ENCODE results near the gene SLC28A3.
A peak's percentile ranks its signal among the peaks of the same experiment; 100 is the strongest.

The SLC28A3 gene

GRCh38 chr9:84303061-84303460 is 37.5 kb downstream of the SLC28A3 start:
- no peak for DNase-seq (ENCODE audit: low read depth, low spot score)
- no peak overlapping the region for H3K27ac ChIP-seq

- H3K27ac ChIP-seq: peak overlapping the region; percentile 2
- DNase-seq (ENCODE audit: low read depth, low spot score): no peak
These were observed 38.7 kb downstream of the SLC28A3 start for GRCh38 chr9:84301851-84302250.

GRCh38 chr9:84300271-84300670 is 40.3 kb downstream of the SLC28A3 start:
- peak; percentile 50 for DNase-seq (ENCODE audit: low read depth, low spot score)
- peak overlapping the region; percentile 65 for H3K27ac ChIP-seq

GRCh38 chr9:84297162-84297821 is 43.3 kb downstream of the SLC28A3 start:
- no peak for DNase-seq (ENCODE audit: low read depth, low spot score)
- peak overlapping the region; percentile 45 for H3K27ac ChIP-seq

- peak; percentile 33 for DNase-seq (ENCODE audit: low read depth, low spot score)
- H3K27ac ChIP-seq: peak overlapping the region; percentile 45
These were observed 44.3 kb downstream of the SLC28A3 start for GRCh38 chr9:84296146-84296843.

GRCh38 chr9:84294241-84294950 is 46.2 kb downstream of the SLC28A3 start:
- no peak for DNase-seq (ENCODE audit: low read depth, low spot score)
- no peak overlapping the region for H3K27ac ChIP-seq

- H3K27ac ChIP-seq: no peak overlapping the region
- DNase-seq (ENCODE audit: low read depth, low spot score): no peak
These were observed 47.4 kb downstream of the SLC28A3 start for GRCh38 chr9:84293001-84293798.

GRCh38 chr9:84285381-84285780 is 55.2 kb downstream of the SLC28A3 start:
- no peak overlapping the region for H3K27ac ChIP-seq
- DNase-seq (ENCODE audit: low read depth, low spot score): no peak

- DNase-seq (ENCODE audit: low read depth, low spot score): no peak
- H3K27ac ChIP-seq: no peak overlapping the region
These were observed 56.6 kb downstream of the SLC28A3 start for GRCh38 chr9:84283946-84284345.

GRCh38 chr9:84278130-84278529 is 62.4 kb downstream of the SLC28A3 start:
- peak overlapping the region; percentile 62 for H3K27ac ChIP-seq
- DNase-seq (ENCODE audit: low read depth, low spot score): no peak

- DNase-seq (ENCODE audit: low read depth, low spot score): peak; percentile 85
- peak overlapping the region; percentile 62 for H3K27ac ChIP-seq
These were observed 62.9 kb downstream of the SLC28A3 start for GRCh38 chr9:84277646-84278045.

GRCh38 chr9:84276741-84277140 is 63.8 kb downstream of the SLC28A3 start:
- DNase-seq (ENCODE audit: low read depth, low spot score): no peak
- no peak overlapping the region for H3K27ac ChIP-seq

- H3K27ac ChIP-seq: no peak overlapping the region
- no peak for DNase-seq (ENCODE audit: low read depth, low spot score)
These were observed 68.5 kb downstream of the SLC28A3 start for GRCh38 chr9:84271921-84272556.

GRCh38 chr9:84271531-84271900 is 69.0 kb downstream of the SLC28A3 start:
- no peak for DNase-seq (ENCODE audit: low read depth, low spot score)
- no peak overlapping the region for H3K27ac ChIP-seq

GRCh38 chr9:84270847-84271530 is 69.6 kb downstream of the SLC28A3 start:
- no peak for DNase-seq (ENCODE audit: low read depth, low spot score)
- no peak overlapping the region for H3K27ac ChIP-seq

- no peak overlapping the region for H3K27ac ChIP-seq
- DNase-seq (ENCODE audit: low read depth, low spot score): no peak
These were observed 74.4 kb downstream of the SLC28A3 start for GRCh38 chr9:84266087-84266561.

GRCh38 chr9:84264307-84265029 is 76.1 kb downstream of the SLC28A3 start:
- H3K27ac ChIP-seq: no peak overlapping the region
- no peak for DNase-seq (ENCODE audit: low read depth, low spot score)

- no peak for DNase-seq (ENCODE audit: low read depth, low spot score)
- no peak overlapping the region for H3K27ac ChIP-seq
These were observed 79.3 kb downstream of the SLC28A3 start for GRCh38 chr9:84261070-84261746.
